Activated naive CD4-positive, alpha-beta T cell treated with Interleukin-2 at 50 U/mL for 16 hours (primary cell): ENCODE measurements around the gene PTPN6.

ENCODE experiments used
- DNase-seq: peaks from one replicate; pipeline ENCODE4 v3.0.0-alpha.2; 2020

PTPN6 gene

GRCh38 chr12:6975297-6976032 lies 24.3 kb downstream of the PTPN6 start:
- DNase-seq, result no peak

GRCh38 chr12:6977653-6978052 lies 26.5 kb downstream of the PTPN6 start:
- no peak for DNase-seq

DNA sequence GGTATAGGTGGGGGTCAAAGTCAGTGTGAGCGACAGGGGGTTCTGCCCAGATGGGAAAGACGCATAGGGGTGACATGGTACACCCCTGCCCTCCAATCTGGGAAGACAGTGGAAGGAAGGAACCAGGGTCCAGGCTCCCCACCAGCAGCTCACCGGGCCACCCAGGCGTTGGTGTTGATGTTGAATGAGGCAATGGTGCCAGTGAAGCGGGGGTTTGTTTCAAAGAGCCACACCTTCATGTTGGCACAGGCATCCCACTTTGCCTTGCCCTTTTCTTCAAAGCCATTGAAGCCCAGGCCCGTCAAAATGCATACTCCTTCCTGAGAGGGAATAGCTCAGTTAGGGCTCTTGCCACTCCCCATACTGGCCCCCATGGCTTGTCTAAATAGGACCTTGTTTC lies 27.0 kb downstream of the PTPN6 start:
- DNase-seq, result no peak

GRCh38 chr12:6978611-6979011 lies 27.5 kb downstream of the PTPN6 start:
- DNase-seq, result no peak

DNA sequence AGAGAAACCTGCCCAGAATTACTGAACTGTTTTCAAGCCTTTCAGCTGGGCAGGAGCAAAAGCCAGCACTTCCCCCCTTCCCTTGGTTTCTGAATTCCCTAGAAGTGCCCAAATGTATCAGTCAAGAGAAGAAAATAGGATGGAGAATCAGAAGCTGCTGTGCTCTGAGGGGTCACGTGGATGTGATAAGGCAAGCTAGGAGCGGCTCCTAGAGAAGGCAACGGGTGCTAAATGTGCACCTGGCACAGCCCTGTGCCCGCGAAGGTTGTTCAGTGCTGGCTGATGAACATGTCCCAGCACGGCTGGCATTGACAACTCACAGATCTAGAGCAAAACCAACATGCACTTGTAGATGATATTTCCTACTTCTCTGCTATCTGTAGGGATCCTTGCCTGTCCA lies 27.9 kb downstream of the PTPN6 start:
- no peak for DNase-seq

DNA sequence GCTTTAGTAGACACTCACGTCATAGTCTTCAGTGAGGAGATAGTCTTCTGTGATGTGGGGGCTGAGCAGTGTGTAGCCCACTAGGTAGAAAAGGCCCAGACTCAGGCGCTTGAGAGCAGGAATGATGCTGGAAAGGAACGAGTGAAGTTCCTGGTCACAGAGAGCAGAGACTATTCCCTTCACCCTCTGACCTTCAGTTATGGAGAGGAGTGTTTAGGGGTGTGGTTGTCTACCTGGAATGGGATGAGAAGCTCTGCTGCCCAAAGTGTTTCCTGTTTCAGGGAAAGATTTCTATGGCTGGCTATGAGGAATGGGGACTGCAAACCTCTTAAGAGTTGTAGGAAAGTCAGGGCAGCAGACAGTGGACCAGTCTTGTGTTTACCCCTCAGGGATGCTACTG lies 28.3 kb downstream of the PTPN6 start:
- DNase-seq, result no peak

GRCh38 chr12:6980075-6980474 lies 28.9 kb downstream of the PTPN6 start:
- no peak for DNase-seq

- DNase-seq, result no peak
Measured at GRCh38 chr12:6980740-6981139, 29.6 kb downstream of the PTPN6 start.

GRCh38 chr12:6981152-6982052 lies 30.2 kb downstream of the PTPN6 start:
- no peak for DNase-seq

DNA sequence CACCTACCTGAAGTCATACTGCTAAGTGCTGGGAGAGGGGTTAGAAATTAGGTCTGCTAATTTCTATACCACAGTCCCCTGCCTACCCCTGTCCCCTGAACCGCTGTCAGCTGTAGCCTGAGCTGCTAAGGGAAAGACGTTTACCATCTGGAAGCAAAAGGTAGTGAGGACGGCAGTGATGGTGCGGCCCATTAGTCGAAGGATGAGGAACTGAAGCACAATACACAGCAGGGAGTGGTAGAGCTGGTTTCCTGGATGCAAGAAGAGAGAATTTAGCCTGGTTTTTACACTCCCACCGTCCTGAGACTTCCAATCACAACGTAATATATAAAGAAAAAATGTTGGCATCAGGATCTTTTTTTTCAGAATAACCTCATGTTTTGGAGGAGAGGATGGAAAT lies 31.4 kb downstream of the PTPN6 start:
- no peak for DNase-seq

DNA sequence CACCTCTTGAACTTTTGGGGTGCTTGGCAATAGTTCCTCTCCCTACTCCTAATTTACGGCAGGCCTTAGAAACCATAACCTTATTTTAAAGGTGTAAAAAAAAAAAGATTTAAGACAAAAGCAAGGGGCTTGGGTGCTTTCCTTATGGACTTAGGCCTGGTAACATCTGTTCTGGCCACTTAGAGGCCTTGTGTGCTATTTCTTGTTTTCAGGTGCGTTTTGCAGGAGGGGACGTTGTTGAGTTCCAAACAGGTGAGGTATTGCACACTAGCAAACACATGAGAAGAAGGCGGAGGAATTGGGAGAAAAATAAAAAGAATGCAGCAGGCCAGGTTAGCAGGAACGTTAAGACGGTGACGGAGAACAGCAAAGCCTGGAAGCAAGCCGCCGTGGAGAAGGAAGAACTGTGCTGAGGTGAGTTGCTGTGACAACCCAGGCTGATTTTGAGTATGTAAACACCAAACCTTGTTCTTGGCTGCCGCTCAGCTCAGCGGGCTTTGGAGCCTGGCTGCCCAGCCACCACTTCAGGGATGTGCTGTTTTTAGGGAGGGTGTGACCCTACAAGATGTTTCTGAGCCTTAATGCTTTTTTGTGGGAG lies 36.9 kb downstream of the PTPN6 start:
- DNase-seq, result no peak

GRCh38 chr12:6996040-6996441 lies 44.9 kb downstream of the PTPN6 start:
- no peak for DNase-seq

DNA sequence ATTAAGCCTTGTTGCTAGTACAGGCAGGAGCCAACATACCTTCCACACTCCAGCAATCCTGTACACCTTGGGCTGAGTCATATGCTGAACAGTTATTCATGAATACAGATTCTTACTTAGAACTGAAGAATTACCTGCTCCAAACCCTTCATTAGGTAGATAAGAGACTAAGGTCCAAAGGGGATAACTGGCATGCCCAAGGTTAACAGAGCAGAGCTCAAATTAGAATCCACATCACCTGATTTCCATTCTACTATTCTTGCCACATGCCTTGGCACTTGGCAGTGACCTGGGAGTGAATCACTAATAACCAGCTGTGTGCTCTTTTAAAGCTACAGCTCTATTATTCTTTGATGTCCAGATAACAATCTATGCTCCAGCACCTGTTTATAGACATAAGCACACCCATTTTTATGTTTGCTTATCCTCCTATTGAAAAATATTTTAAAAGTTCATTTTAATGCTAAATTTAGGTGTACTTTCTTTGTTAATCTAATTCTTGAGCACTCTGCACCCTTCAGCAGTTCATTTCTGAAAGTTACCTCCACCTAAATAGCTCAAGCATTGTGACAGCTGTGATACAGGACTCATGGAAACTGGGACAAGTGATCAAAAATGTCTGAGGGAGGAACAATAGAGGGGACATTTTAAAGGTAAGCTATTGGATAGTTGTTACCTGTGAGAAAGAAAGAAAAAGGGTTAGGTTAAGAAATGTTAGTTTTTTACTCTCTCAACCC lies 47.7 kb downstream of the PTPN6 start:
- DNase-seq, result no peak

DNA sequence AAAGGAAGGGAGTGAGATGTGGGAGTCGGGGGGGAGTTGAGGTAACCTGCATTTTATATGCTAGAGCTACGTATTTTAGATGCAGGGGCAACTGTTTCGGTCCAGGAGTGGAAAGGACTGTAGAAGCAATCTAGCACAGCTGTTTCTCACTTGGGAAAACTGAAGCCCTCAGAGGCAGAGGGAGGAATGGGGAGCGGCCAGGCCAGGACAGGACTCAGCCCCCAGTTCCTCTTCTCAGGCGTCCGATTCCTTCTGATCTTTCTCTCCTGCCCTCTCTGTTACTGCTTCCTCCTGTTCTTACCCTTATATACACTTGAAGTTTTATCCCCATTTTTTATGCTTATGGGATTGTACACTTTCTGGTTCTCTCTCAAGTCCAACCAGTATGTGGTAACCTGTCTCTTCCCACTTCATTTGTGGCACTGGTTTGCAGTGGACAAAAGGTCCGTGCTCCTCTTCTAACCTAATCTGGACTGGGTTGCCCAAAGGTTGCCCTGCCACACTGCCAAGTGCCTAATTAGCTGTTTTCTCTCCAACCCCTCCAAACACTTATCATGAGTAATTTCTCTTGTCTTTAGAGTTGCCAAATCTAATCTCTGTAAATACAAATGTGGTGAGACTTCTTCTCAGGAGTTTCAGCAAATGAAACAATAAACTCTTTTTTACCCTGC lies 50.9 kb downstream of the PTPN6 start:
- DNase-seq, result no peak

- no peak for DNase-seq
Measured at GRCh38 chr12:7004287-7004803, 53.2 kb downstream of the PTPN6 start.

- no peak for DNase-seq
Measured at GRCh38 chr12:7004840-7005239, 53.7 kb downstream of the PTPN6 start.

DNA sequence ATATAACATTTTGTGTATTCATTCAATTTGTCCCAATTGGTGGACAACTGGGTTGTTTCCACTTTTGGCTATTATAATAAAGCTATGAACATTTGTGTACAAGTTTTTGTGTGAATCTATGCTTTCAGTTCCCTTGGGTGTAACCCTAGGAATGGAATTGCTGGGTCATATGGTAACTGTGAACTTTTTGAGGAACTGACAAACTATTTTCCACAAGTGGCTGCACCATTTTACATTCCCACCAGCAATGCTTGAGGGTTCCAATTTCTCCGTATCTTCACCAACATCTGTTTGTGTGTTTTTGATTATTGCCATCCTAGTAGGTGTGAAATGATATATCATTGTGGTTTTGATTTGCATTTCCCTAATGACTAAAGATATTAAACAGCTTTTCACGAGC lies 54.2 kb downstream of the PTPN6 start:
- no peak for DNase-seq

- DNase-seq, result no peak
Measured at GRCh38 chr12:7006639-7007038, 55.5 kb downstream of the PTPN6 start.

- no peak for DNase-seq
Measured at GRCh38 chr12:7008864-7009263, 57.7 kb downstream of the PTPN6 start.

DNA sequence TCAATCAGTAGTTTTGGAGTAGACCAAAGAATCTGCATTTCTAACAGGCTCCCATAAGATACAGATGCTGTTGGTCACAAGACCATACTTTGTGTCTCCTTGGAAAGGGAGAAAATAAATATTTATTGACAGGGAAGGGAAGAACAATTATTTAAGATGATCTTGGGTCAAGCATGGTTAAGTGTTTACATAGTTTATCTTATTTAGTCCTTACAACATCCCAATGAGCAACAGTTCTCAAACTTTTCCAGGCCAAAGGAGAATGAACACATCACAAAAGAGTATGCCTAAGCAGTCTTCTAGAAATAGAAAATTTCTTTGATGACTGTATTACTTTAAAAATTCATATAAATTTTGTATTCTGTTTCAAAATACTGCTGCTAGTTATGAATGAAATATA lies 58.4 kb downstream of the PTPN6 start:
- DNase-seq, result no peak
